Measurements from ENCODE around the gene KLHDC7B. TPM values are rescaled to one million over a fixed set of nuclear protein-coding genes. Genes with fewer than 3 reads are reported as not detected.

KLHDC7B gene
- total and polyA plus RNA-seq, 10 of the 15 experiments (the other 5 are each of a cell fraction or from before 2014, with no cell fraction given): 0.05 to 2.2 (median 0.93) TPM; not detected in 2

DNA sequence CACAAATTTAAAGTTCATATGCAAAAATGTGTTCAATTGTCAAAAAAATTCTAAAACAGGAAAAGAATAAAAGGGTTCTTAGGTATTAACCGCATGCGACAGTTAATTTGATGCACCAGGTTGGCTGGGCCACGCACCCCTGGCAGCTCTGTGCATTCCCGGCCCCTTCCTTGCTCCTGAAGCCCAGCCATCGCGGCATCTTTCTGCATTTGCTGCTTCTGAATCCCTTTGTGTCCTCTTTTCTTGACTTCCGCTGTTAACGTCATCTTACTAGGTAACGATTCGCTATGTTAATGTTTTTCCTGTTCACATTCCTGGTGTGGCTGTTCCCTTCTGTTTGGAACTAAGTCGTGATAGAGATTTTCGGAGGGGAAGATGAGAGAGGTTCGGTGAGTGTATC lies 7.9 kb upstream of the KLHDC7B start:
- in situ Hi-C loops (cut with MboI) (loop anchor here (10.0 kb wide), 1 partner anchor 573 kb away; the partner anchor contains the start of gene PIM3), intact Hi-C loops (cut with micrococcal nuclease; ENCODE audit: unreplicated experiment) (no loop called here)
- SMC1A ChIA-PET (ENCODE audit: uncharacterized antibody, unreplicated experiment): interaction anchor here (2.1 kb wide), 1 partner anchor 26 kb away, joined by 14 read pairs; the partner anchor contains the start of gene SYCE3
- Histone ChIP-seq H3K27ac (ENCODE audit: control insufficient read depth, insufficient read depth) (peak overlapping the region; percentile 100), H3K79me2 (ENCODE audit: control insufficient read depth, insufficient read depth, low read length) (peaks cover 12% of the 10 kb centered on the region), H3K4me1 (ENCODE audit: control insufficient read depth, insufficient read depth, low read length) (peaks cover 68% of the 10 kb centered on the region), H2AFZ (ENCODE audit: control insufficient read depth, low read depth, low read length) (no peak overlapping the region), H3K4me2 (ENCODE audit: control insufficient read depth, insufficient read depth) (0 out of 2 replicates have a peak overlapping the region, but pooled peaks have one; percentile 23), H3K9ac (ENCODE audit: control insufficient read depth, insufficient read depth, low read length) (peak overlapping the region; percentile 64; the same call in 1 of the 2 replicates), H3K36me3 (ENCODE audit: control insufficient read depth in 2 of 2, insufficient read depth in 2 of 2, low read length in 1 of 2) (no peaks in the 10 kb centered on the region), H3K4me3 (peak overlapping the region; percentile 28; the same call in 1 of the 2 replicates), H3K27me3 (replicated peaks in 1 of 2; ENCODE audit: control insufficient read depth in 2 of 2, insufficient read depth in 2 of 2, low read length in 1 of 2) (no peaks in the 10 kb centered on the region), H3K9me3 (replicated peaks; ENCODE audit: control insufficient read depth, insufficient read depth, low read length) (no peaks in the 10 kb centered on the region), H4K20me1 (ENCODE audit: control insufficient read depth, insufficient read depth) (no peaks in the 10 kb centered on the region)
- BruUV-seq (replicated peaks): no TSS peak
- RAD21 ChIA-PET (ENCODE audit: unreplicated experiment): interaction anchor here (2.3 to 6.1 kb wide), 2 partner anchors 11 to 84 kb away, joined by 5 to 106 read pairs; partner anchors contain the start of genes SCO2 and TYMP
- POLR2A ChIA-PET: interaction anchor here (3.0 to 10.0 kb wide), 2 partner anchors 10 to 11 kb away, joined by 15 to 232 read pairs; partner anchors contain the start of genes SCO2 and TYMP
- DNase-seq (ENCODE audit: low read depth, low spot score) (no peak), ATAC-seq (no peak), FAIRE-seq (no peak)
- CTCF ChIA-PET: interaction anchor here (2.0 to 2.5 kb wide), 2 partner anchors 12 to 83 kb away, joined by 7 to 12 read pairs; partner anchors contain the start of gene SCO2
- WGBS (ENCODE audit: insufficient coverage, insufficient replicate concordance, low lambda C conversion rate, missing lambda C conversion rate): 95% methylated on average over 13 of the region's 13 CpGs
- TF ChIP-seq ETV6 (conservative IDR thresholded peaks at IDR 0.05 in 1 of 2, IDR thresholded peaks at IDR 0.05 in 1 of 2; ENCODE audit: borderline replicate concordance in 1 of 2, low read depth in 1 of 2) (no peak), EED (IDR thresholded peaks at IDR 0.05; ENCODE audit: low read depth) (no peak), MTA3 (IDR thresholded peaks at IDR 0.05; ENCODE audit: borderline replicate concordance, low read length) (no peak), BRCA1 (IDR thresholded peaks at IDR 0.05; ENCODE audit: low read depth, low read length) (no peak), JUNB (IDR thresholded peaks at IDR 0.05) (no peak), GABPA (IDR thresholded peaks at IDR 0.05; ENCODE audit: low read depth) (no peak), BHLHE40 (IDR thresholded peaks at IDR 0.05; ENCODE audit: borderline replicate concordance in 1 of 2, low read depth in 2 of 2, low read length in 1 of 2) (no peak), IKZF2 (IDR thresholded peaks at IDR 0.05) (peak in 1 of 2 experiments; percentile 12; a peak in 1 of 4 replicates), ZNF207 (IDR thresholded peaks at IDR 0.05; ENCODE audit: borderline replicate concordance) (no peak), LARP7 (IDR thresholded peaks at IDR 0.05) (no peak), RBBP5 (conservative IDR thresholded peaks at IDR 0.05) (no peak)
- TF ChIP-seq, protein P1, sequence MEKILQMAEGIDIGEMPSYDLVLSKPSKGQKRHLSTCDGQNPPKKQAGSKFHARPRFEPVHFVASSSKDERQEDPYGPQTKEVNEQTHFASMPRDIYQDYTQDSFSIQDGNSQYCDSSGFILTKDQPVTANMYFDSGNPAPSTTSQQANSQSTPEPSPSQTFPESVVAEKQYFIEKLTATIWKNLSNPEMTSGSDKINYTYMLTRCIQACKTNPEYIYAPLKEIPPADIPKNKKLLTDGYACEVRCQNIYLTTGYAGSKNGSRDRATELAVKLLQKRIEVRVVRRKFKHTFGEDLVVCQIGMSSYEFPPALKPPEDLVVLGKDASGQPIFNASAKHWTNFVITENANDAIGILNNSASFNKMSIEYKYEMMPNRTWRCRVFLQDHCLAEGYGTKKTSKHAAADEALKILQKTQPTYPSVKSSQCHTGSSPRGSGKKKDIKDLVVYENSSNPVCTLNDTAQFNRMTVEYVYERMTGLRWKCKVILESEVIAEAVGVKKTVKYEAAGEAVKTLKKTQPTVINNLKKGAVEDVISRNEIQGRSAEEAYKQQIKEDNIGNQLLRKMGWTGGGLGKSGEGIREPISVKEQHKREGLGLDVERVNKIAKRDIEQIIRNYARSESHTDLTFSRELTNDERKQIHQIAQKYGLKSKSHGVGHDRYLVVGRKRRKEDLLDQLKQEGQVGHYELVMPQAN (conservative IDR thresholded peaks at IDR 0.05): no peak
- TF ChIP-seq, protein P2, sequence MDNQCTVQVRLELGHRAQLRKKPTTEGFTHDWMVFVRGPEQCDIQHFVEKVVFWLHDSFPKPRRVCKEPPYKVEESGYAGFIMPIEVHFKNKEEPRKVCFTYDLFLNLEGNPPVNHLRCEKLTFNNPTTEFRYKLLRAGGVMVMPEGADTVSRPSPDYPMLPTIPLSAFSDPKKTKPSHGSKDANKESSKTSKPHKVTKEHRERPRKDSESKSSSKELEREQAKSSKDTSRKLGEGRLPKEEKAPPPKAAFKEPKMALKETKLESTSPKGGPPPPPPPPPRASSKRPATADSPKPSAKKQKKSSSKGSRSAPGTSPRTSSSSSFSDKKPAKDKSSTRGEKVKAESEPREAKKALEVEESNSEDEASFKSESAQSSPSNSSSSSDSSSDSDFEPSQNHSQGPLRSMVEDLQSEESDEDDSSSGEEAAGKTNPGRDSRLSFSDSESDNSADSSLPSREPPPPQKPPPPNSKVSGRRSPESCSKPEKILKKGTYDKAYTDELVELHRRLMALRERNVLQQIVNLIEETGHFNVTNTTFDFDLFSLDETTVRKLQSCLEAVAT (IDR thresholded peaks at IDR 0.05): peak; percentile 95
- TF ChIP-seq, protein P3, sequence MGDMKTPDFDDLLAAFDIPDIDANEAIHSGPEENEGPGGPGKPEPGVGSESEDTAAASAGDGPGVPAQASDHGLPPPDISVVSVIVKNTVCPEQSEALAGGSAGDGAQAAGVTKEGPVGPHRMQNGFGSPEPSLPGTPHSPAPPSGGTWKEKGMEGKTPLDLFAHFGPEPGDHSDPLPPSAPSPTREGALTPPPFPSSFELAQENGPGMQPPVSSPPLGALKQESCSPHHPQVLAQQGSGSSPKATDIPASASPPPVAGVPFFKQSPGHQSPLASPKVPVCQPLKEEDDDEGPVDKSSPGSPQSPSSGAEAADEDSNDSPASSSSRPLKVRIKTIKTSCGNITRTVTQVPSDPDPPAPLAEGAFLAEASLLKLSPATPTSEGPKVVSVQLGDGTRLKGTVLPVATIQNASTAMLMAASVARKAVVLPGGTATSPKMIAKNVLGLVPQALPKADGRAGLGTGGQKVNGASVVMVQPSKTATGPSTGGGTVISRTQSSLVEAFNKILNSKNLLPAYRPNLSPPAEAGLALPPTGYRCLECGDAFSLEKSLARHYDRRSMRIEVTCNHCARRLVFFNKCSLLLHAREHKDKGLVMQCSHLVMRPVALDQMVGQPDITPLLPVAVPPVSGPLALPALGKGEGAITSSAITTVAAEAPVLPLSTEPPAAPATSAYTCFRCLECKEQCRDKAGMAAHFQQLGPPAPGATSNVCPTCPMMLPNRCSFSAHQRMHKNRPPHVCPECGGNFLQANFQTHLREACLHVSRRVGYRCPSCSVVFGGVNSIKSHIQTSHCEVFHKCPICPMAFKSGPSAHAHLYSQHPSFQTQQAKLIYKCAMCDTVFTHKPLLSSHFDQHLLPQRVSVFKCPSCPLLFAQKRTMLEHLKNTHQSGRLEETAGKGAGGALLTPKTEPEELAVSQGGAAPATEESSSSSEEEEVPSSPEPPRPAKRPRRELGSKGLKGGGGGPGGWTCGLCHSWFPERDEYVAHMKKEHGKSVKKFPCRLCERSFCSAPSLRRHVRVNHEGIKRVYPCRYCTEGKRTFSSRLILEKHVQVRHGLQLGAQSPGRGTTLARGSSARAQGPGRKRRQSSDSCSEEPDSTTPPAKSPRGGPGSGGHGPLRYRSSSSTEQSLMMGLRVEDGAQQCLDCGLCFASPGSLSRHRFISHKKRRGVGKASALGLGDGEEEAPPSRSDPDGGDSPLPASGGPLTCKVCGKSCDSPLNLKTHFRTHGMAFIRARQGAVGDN (IDR thresholded peaks at IDR 0.05): no peak

Data from GM12878 (cell line).